ENCODE results near the gene XRCC5.
A peak's percentile ranks its signal among the peaks of the same experiment; 100 is the strongest.
"Not testable (repeated sequence)": the region's sequence is repeated elsewhere in the genome, so short reads cannot be mapped to it uniquely, and the experiment has no call there.

XRCC5 gene

DNA sequence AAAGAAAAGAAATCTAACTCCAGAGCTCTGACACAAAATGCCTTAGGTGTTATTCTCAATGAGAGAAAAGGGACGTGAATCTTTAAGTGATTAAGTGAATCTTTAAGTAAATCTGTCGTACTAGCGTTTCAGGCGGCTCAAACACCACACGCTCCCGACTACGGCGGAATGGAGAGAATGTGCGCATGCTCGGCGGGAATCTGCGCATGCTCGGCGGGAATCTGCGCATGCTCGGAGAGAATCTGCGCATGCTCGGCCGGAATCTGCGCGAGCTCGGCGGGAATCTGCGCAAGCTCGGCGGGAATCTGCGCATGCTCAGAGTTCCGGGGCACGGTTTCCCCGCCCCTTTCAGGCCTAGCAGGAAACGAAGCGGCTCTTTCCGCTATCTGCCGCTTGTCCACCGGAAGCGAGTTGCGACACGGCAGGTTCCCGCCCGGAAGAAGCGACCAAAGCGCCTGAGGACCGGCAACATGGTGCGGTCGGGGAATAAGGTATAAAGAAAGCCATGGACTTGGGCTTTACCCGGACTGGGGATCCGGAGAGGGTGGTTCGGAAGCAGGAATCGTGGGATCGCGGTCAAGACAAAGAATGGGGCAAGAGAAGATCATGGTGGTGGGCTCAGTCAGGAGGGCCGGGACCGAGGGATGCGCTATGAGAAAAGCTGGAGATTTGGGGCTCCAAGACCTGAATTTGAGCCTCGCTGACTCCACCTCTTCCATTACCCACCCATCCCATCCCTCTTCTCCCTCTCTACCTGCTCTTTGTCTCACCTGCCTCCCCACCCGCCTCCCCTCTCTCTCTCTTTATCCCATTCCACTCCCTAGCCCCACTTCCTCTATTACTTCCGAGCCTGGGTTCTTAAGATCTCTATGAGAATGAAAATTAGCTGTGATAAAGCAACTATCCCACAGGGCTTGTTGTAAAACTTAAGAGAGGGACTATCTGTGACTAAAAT lies at the start of gene XRCC5:
TSS of gene XRCC5 (plus strand) at position 382 of the 955 bp plus-strand sequence. CDS start at position 471, 89 bp downstream.
- peak; percentile 97 for DNase-seq

DNA sequence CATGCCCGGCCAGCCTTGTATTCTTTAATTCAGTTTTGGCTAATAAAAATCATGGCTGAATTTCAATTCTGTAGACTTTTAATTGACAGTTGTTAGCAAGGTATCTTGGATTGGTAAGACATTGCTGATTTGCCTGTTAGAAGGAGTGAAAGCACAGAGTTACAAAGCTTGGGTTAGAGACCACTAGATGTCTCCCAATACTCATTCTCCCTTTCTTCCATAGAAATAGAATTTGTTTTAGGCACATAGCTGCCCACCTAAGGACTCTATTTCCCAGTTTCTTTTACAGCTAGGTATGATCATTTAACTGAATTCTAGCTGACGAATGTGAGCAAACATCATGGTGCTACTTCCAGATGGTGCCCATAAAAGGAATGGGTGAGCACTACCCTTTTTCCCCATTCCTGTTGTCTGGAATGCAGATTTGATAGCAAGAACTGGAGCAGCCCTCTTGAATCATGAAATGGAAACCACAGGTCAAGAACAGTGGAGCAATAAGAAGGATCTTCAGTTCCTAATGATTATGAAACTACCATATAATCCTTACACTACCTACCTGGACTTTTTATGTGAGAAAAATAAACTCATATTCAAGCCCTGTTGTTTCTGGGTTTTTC lies 45.0 kb upstream of the XRCC5 start:
- DNase-seq, result no peak

DNA sequence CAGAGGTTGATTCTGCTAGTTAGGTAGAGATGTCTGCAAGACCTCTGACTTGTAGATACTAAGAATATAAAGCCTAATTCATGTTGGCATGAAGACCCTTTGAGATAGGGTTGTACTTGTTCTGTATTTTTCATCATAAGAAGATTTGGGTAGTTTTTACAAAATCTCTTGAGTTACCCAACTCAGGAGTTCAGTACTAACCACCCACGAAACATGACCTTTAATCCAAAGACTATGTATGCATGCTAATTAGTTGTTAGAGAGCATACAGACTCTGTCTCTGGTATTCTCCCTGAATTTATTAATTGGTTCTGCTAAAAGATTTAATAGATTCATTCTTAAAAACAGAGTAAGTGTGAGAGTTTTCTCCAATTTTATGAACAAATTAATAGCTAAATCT lies 44.5 kb upstream of the XRCC5 start:
- DNase-seq, result no peak

DNA sequence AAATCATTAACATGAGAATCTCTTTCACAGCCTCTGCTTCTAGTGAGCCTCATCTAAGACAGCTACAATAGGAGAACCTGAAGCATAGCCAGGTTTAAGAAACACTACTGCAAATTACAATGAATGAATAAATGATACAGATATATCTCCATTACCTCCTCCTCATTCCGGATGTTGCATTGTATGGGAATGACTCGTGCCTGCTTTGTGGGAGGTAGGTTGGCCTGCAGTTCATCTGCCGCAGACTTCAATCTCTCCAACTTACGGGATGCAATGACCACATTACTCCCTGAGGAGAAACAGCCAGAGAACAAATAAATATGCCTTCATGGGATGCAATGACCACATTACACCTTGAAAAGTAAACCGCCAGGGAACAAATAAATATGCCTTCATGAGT lies 42.9 kb upstream of the XRCC5 start:
- DNase-seq, result no peak

DNA sequence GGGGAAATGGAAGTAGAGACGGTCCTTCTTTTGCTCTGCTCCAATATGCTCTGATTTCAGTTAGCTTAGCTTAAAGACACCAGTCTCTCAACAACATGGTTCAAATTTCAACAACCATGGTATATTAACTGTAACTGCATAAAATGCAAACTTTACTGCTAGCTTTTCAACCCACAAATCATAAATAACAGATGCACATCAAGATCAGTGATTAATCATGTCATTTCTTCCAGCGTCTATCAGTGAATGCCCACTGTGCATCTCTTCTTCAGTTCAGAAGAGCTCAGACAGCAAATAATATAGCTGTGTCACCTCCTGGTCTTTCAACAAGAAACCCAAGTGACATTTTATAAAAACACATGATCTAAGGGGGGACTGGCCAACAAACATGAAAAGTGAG lies 40.1 kb upstream of the XRCC5 start:
- no peak for DNase-seq

DNA sequence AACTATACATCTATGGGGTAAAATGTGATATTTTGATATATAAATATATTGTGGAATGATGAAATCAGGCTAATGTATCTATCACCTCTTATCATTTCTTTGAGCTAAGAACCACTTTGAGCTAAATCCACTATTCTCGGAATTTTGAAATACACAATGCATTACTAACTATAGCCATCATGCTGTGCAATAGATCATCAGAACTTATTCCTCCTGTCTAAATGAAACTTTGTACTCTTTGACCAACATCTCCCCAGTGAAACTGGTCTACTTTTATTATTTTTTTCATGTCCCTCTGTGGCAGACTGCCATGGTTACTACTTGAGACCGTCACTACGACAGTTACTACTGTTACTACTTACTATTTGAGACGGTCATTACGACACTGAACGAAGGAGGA lies 39.0 kb upstream of the XRCC5 start:
- DNase-seq, result no peak

DNA sequence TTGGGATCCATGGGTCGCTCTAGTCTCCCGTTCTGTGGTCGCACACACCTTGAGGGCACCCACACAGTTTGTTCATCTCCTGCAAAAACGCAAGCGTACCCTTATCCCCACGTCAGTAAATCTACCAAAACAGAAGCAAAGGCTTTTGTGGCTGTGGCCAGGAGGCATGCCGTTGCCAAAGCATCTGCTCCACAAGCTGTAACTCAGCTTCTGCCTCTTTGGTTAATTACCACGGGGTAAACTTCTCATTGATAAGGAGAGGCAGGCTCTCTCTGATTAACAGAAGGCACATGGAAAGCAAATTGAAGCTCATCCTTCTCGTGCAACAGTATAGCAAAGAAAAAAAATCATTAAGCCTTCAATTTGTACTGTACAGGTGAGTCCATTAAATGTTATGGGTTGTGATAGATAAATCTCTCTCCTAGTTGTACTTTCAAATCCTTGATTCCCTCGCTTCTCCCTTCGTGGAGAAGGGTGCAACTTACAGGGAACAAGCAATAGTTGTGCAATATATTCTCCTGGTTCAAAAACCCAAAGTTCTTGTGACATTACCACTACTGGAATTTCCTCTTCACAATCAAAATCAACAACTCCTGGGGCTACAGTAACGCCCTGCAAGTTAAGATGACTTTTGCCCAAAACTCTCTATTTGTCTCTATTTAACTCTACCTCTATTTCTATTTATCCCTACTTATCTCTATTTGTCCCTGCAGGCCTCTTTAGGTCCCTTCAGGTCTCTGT lies 37.9 kb upstream of the XRCC5 start:
- no peak for DNase-seq

DNA sequence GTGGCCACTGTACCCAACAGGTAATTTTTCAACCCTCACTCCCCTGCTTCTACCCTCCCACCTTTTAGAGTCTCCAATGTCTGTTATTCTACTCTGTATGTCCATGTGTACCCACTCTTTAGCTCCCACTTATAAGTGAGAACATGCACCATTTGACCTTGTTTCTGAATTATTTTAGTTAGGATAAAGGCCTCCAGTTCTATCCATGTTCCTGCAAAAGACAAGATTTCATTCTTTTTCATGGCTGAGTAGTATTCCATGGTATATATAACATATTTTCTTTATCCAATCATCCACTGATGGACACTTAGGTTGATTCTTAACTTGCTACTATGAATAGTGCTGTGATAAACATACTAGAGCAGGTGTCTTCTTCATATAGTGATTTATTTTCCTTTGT lies 36.7 kb upstream of the XRCC5 start:
- DNase-seq, result no peak

DNA sequence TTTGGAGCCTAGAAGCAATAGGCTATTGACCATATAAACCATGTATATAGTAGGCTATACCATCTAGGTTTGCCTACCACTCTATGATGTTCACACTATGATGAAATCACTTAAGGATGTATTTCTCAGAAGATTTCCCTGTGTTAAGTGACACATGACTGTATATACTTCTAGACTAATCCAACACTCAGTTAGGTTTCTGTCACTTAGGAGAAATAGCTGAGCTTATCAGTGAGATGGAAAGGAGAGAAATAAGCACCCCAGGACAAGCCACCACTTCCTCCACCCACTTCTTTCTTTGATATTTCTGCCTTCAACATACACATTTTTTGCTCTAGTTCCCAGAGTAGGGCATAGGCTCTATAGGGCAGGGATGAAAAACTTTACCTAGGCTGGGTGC lies 35.4 kb upstream of the XRCC5 start:
- no peak for DNase-seq

DNA sequence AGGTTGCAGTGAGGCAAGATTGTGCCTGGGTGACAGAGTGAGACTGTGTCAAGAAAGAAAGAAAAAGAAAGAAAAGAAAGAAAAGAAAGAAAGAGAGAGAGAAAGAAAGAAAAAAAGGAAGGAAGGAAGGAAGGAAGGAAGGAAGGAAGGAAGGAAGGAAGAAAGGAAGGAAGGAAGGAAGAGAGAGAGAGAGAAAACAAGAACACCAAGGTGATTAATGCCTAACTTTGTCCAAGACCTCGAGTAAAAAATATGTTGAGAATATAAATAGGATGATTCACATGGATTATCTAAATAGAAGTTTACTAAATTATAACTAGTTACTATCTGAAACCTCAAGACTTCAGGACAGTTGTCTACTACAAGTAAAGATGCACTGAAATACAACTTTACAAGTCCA lies 34.8 kb upstream of the XRCC5 start:
- DNase-seq, result no peak

DNA sequence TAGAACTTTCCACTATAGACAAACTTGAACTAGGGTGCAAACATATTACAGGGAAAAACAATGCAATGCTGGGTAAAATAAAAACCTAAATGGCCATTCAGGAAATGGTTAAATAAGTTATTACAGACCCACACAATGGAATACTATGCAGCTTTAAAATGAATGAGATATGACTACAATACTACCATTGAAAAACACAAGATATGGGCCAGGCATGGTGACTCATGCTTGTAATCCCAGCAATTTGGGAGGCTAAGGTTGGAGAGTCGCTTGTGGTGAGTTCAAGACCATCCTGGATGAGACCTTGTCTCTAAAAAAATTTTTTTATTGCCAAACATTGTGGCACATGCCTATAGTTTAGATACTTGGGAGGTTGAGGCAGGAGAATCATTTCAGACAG lies 34.4 kb upstream of the XRCC5 start:
- no peak for DNase-seq

DNA sequence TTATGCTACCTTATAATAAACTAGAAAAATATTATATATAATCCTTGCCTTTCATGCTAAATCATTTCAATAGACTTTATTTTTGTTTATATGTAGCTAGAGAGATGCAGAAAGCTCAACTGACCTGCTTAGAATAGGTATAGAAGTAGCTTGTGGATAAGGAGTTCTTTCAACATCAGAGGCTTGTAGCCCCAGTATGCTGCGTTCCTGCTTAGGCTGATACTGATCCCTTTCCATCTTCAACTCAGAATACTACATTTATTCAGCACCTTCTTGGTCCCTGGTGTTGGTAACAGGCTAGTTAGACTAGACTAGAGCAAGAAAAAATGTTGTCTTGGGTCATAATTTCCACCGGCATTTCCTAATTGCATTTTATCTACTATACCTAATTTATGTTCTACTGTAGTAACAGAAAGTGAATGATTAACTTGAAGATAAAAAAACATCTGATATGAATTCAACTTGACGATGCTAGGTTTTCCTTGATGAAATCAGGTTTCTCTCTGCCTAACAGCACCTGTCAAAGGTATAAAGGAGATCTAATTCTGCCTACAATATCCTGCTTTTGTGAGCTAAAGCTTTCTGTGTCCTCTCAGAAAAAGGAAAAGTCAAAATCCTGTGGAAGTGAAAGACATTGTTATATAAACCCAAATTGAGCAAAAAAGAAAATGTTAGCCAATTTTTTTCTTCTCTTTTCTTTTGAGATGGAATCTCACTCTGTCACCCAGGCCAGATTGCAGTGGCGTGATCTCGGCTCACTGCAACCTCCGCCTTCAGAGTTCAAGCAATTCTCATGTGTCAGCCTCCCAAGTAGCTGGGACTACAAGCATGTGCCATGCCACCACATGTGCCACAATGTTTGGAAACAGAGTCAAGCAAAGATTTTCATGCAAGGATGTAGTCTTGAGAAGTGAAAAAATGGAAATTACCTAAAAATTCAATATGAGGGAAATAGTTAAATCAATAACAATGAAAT lies 33.4 kb upstream of the XRCC5 start:
- DNase-seq, result no peak

DNA sequence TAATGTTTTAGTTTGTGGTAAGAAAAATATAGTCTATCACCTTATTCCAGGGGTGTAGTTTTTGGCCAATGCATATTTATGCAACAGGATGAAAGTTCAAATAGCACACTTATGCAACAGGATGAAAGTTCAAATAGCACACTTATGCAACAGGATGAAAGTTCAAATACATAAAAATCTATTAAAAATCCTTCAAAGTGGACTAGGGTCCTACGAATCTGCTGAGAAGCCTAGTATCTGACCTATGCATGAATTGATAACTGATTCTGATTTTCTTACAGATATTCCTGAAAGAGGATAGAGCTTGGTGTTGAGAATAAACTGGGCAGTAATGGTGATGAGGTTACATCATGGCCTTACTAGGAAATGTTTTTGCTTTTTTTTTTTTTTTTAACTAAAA lies 30.4 kb upstream of the XRCC5 start:
- DNase-seq, result no peak

DNA sequence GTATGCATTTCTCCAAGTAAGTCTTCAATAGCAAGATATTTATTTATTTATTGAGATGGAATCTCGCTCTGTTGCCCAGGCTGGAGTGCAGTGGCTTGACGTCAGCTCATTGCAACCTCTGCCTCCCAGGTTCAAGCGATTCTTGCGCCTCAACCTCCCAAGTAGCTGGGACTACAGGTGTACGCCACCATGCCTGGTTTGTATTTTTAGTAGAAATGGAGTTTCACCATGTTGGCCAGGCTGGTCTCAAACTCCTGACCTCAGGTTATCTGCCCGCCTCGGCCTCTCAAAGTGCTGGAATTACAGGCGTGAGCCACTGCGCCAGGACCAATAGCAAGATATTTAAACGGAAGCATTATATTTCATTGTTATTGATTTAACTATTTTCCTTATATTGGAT lies 29.1 kb upstream of the XRCC5 start:
- not testable (repeated sequence) for DNase-seq

DNA sequence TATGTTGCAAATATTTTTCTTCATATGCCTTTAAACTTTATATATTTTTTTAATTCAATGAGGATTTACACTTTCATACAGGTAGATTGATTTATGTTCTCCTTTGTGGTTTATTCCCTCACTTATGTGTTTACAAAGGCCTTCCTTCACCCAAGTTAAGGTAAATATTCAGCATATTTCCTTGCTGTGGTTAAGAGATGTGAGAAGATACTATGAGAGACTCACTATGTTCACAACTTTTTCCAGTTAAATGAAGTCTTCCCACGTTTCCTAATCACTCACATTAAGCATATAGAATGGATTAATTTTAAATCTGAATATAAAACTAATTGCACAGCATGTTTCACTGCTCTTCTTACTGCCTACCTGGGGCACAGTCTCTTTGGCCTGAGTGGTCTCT lies 28.1 kb upstream of the XRCC5 start:
- no peak for DNase-seq

DNA sequence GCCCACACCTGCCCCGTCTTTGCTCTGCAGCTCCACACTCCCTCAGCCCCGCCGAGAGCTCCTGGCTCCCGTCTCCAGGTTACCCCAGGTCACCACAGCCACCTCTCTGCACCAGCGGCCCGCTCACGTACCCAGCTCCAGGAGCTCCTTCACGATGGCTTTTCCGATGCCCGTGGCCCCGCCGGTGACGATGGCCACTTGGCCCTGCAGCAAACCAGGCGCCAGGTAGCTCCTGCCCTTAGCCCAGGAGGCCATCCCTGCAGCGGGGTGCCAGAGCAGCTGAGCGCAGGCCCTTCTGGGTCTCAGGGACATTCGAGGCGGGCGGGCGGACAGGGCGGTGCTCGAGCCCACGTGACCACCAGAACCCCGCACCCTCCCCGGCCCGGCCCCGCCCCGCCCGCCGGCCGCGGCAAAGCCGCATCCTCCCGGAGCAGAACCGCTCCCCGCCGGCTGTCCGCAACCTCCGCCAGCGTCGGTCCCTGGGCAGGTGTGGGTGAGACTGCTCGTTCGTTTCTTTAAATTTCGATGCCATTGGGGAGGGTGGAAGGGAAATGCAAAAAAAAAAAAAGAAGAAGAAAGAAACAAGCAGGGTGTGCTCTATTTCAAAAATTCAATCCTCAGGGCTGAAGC lies 27.5 kb upstream of the XRCC5 start, which contains the start of the genes PECR and TMEM169:
TSS of gene PECR (minus strand) at position 323 of the 630 bp plus-strand sequence. CDS start at position 255, 68 bp downstream.
TSS of gene TMEM169 (plus strand) at position 433 of the 630 bp plus-strand sequence. CDS start 14,045 bp downstream, outside the sequence.
- peak; percentile 70 for DNase-seq

DNA sequence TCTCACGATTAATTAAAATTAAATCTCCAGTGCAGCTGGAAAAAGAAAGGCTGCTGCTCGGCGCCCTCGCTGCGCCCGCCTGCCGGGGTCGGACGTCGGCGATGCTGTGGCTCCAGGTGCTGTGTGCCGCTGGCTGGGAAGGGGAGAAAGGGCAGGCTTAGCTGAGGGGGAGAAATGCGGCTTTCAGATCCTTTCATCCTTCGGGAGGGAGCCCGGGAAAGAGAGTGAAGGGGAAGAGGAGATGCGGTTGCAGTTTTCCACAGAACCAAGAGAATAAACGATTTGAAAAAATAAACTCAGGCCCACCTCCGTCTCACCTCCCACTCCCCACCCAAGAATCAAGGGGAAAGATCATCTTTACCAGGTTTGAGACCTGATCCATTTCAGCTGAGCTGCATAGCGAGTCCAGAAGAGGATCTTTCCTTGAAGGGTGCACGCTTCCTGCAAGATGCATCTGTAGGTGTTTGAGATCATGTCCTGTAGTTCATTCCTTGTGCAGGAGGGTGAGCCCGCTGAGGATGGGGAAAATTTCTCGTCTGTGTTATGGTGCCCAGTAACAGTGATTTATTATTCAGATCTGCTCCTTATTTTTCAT lies 26.9 kb upstream of the XRCC5 start:
- no peak for DNase-seq

DNA sequence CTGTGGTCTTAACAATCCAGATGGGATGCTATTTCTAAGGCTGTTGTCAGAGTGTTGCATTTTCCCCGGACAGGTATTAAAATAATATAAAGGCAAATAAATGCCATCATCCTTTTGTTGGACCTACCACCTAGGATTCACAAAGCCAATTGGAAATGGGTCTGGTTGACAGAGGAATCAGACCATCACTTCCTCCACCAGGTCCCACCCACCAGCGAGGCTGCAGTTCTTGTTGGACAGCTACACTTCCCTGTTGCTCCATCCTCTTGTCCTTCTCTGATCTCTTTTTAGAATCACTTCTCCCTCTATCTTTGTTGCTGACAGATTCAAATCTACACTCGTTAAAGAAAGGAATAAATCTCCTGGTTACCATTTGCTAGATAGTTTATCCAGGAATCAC lies 26.3 kb upstream of the XRCC5 start:
- DNase-seq, result no peak

DNA sequence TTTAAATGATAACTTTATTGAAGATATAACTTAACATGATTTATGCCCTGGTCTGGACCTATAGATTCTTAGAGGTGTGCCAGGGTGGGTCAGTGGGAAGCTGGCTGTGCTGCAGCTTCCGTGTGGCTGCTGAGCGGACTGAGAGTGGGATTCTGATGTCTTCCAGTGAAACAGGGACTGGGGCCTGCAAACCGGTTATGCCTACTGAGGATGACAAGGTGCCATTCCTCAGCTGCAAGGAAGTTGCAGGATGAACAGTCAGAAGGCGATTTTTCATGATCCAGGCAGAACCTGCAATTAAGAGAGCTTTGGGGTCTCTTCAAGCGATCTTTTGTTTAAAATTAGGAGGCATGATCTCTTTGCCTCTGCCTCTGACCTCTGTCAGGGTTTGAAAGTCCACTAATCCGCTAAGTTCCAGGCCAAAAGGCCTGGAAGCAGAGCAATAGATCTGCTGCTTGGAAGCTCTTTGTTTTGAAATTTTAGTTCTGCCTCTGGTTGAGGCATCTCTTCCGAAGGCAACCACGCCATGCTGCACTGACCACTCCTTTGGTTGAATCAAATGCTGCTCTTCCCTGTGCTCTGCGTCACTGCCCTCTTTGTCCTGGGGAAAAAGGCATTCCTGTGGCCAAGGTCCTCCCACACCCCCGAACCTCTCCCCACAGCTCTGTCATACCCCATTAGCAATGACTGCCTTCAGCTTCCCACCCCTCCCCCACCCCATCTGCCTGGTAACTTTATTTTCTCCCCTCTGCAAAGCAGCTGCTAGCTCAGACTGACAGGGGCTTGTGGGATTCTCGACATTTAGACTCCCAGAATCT lies 25.5 kb upstream of the XRCC5 start:
- DNase-seq, result no peak

DNA sequence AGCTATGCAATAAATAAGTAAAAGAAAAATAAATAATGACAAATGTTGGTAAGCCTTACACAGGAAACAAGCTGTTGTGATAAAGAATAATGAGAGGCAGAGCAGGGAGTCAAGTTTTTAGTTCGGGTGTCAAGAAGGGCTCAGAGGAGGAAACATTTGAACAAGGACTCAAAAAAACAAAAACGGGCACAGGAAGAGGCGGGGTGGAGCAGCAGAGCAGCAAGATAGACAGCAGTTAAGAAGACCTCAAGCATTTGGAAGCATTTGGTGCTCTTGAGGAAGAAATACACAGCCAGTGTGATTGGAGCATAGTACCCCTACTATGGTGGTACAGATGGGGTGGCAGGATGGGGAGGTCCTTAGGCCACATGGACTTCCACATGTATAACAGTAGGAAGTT lies 24.6 kb upstream of the XRCC5 start:
- no peak for DNase-seq

Measured in activated effector memory CD4-positive, alpha-beta T cell treated with Interleukin-2 at 50 U/mL for 16 hours (primary cell).